ENCODE results near the gene AFF3.

Gene AFF3

DNA sequence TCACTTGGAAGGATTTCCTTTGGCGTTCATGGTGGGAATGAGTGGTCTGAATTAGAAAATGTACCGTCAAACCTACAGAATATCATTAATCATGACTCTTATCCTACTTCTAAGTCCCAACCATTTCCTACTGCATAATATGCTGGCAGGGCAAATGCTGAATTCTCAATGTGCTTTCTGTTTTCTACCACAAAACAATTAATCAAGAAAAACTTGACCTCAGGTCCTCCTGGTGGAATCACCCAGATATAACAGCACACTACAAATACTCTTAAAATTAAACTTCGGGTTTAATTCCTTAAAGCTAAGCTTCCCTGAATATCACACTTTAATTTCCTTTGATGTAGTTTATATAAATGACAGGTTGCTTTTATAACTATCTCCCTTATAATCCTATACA, 301.6 kb downstream of the AFF3 start:
- H3K36me3 ChIP-seq: no peaks in the 10 kb centered on the region
- no peak overlapping the region for H3K27ac ChIP-seq
- no peaks in the 10 kb centered on the region for H3K4me1 ChIP-seq (ENCODE audit: control insufficient read depth in 1 of 2, insufficient read depth in 1 of 2, low read depth in 1 of 2, low read length in 1 of 2)
- TF ChIP-seq, protein P1, sequence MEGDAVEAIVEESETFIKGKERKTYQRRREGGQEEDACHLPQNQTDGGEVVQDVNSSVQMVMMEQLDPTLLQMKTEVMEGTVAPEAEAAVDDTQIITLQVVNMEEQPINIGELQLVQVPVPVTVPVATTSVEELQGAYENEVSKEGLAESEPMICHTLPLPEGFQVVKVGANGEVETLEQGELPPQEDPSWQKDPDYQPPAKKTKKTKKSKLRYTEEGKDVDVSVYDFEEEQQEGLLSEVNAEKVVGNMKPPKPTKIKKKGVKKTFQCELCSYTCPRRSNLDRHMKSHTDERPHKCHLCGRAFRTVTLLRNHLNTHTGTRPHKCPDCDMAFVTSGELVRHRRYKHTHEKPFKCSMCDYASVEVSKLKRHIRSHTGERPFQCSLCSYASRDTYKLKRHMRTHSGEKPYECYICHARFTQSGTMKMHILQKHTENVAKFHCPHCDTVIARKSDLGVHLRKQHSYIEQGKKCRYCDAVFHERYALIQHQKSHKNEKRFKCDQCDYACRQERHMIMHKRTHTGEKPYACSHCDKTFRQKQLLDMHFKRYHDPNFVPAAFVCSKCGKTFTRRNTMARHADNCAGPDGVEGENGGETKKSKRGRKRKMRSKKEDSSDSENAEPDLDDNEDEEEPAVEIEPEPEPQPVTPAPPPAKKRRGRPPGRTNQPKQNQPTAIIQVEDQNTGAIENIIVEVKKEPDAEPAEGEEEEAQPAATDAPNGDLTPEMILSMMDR (IDR thresholded peaks at IDR 0.05): no peak
- no peaks in the 10 kb centered on the region for H3K27me3 ChIP-seq
- no peaks in the 10 kb centered on the region for H3K9me3 ChIP-seq
- no peak overlapping the region for H3K4me3 ChIP-seq (ENCODE audit: low read depth in 1 of 2, low read length in 1 of 2)

DNA sequence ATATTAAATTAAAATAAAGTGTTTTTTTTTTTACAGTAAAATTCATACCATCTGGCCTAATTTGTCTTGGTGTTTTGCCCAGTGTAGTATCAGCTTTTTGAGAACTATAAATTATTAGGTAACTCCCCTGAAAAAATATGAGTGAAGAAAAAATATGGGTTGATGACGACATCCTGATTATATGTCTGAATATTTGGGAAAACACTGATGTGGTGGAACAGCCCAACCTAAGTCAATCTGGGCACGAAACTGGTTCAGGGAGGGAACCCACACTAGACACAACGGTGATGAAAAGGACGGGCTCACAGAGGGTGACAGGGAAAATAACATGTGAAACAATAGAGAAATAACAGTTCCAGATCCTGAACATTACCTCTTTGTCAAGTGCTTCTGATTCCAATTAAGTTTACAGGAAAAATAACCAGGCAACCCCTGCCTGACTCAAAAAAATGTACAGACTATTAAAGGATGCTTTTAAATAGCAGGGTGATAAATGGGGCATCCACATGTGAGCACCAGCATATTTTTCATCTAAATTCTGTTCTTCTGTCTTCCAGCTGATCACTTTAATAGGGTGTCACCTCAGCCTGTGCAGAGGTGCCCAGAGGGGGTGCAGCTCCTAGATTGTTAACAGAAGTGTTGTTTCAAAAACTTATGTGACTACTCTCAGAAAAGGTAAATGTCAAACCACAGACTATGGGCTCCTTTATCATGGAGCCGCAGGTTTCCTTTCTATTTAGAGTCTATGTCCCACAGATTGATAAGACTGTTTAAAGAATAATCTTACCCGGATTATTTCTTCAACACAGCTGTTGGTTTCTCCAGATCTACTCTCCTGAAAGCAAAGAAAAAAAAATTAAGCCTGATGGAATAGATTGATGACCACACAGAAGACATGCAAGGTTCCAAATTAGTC, 305.4 kb downstream of the AFF3 start:
- Histone ChIP-seq H3K27me3 (no peaks in the 10 kb centered on the region), H3K4me3 (ENCODE audit: low read depth in 1 of 2, low read length in 1 of 2) (no peak overlapping the region), H3K4me1 (ENCODE audit: control insufficient read depth in 1 of 2, insufficient read depth in 1 of 2, low read depth in 1 of 2, low read length in 1 of 2) (no peaks in the 10 kb centered on the region), H3K9me3 (no peaks in the 10 kb centered on the region), H3K36me3 (no peaks in the 10 kb centered on the region), H3K27ac (no peak overlapping the region)
- TF ChIP-seq, protein P1 (IDR thresholded peaks at IDR 0.05): no peak

DNA sequence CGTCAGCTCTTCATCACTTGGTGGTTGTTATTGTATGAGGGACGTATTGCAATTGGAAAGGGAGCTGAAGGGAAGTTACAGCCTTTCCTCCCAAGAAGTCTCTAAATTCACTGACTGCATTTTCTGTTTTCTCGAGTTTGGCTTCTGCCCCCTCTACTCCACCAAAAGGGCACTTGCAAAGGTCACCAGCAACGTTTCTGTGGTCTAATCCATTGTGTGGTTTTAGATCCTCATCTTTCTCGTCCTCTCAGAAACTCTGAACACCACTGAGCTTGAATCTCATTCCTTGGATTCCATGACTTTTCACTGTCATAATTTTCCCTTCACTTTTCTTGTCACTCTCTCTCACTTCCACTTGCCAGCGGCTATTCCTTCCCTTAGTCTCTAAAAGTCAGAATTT, 308.0 kb downstream of the AFF3 start:
- H3K4me3 ChIP-seq (ENCODE audit: low read depth in 1 of 2, low read length in 1 of 2): no peak overlapping the region
- no peaks in the 10 kb centered on the region for H3K4me1 ChIP-seq (ENCODE audit: control insufficient read depth in 1 of 2, insufficient read depth in 1 of 2, low read depth in 1 of 2, low read length in 1 of 2)
- TF ChIP-seq, protein P1 (IDR thresholded peaks at IDR 0.05): no peak

DNA sequence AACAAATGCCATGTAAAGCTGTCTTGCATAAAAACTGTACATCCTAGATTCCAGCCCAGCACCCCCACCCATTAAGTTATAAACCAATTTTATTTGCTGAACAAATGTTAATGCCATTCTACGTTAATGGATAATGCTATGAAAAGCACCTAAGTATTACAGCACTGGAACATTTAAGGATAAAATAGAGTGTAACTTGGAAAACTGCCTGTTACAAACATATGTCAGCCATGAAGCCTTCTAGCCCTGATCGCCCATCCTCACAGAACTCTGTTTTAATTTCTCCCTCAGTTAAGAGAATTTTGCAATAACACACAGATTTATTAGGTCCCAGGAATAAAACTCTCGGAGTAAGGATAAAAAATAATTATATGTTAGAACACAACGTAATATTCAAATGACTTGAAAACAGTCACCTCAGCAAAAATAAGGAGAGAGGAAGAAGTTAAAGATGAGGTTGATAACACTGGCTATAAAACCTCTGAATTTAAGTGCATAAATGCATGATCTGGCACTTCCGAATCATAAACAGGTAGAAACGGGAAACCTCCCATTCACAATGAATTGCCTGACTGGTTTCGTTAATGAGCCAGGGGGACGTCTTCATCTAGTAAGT, 308.7 kb downstream of the AFF3 start:
- no peaks in the 10 kb centered on the region for H3K27me3 ChIP-seq
- no peaks in the 10 kb centered on the region for H3K36me3 ChIP-seq
- no peak overlapping the region for H3K27ac ChIP-seq
- TF ChIP-seq, protein P1 (IDR thresholded peaks at IDR 0.05): no peak
- no peaks in the 10 kb centered on the region for H3K4me1 ChIP-seq (ENCODE audit: control insufficient read depth in 1 of 2, insufficient read depth in 1 of 2, low read depth in 1 of 2, low read length in 1 of 2)
- H3K4me3 ChIP-seq (ENCODE audit: low read depth in 1 of 2, low read length in 1 of 2): no peak overlapping the region
- H3K9me3 ChIP-seq: no peaks in the 10 kb centered on the region

More for the DNA sequence above, 308.0 kb downstream of the AFF3 start:
- Histone ChIP-seq H3K36me3 (no peaks in the 10 kb centered on the region), H3K27me3 (no peaks in the 10 kb centered on the region), H3K27ac (no peak overlapping the region), H3K9me3 (no peaks in the 10 kb centered on the region)

DNA sequence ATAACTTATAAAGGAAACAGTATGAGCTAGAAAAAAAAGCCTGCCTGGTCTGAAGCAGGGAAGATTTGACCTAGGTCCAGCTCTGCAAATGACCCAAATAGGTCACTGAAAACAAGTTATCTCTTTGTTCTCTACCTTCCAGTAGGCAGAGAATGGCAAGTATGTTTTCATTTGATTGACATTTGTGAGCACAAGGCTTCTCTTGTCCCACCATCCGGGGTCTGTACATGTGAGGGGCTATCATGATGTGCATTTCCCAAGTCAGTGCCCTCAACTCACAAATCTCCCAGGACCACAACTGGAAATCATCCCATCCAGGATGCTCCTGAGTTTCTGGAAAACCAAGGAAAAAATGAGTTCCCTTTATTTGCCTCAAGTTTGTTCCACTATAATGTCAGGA, 309.5 kb downstream of the AFF3 start:
- TF ChIP-seq, protein P1 (IDR thresholded peaks at IDR 0.05): no peak
- H3K36me3 ChIP-seq: no peaks in the 10 kb centered on the region

More for the DNA sequence above, 309.5 kb downstream of the AFF3 start:
- Histone ChIP-seq H3K9me3 (no peaks in the 10 kb centered on the region), H3K27me3 (no peaks in the 10 kb centered on the region), H3K4me1 (ENCODE audit: control insufficient read depth in 1 of 2, insufficient read depth in 1 of 2, low read depth in 1 of 2, low read length in 1 of 2) (no peaks in the 10 kb centered on the region), H3K27ac (no peak overlapping the region), H3K4me3 (ENCODE audit: low read depth in 1 of 2, low read length in 1 of 2) (no peak overlapping the region)
